SK-N-DZ (cell line): ENCODE measurements around the gene RAD21L1.
A peak's percentile ranks its signal among the peaks of the same experiment; 100 is the strongest.
"Not testable (repeated sequence)": the region's sequence is repeated elsewhere in the genome, so short reads cannot be mapped to it uniquely, and the experiment has no call there.

Experiments
- DNase-seq: peaks from one replicate; pipeline ENCODE4 v3.0.0-alpha.2; 2015; ENCODE audit warnings: low spot score

RAD21L1 gene

DNA sequence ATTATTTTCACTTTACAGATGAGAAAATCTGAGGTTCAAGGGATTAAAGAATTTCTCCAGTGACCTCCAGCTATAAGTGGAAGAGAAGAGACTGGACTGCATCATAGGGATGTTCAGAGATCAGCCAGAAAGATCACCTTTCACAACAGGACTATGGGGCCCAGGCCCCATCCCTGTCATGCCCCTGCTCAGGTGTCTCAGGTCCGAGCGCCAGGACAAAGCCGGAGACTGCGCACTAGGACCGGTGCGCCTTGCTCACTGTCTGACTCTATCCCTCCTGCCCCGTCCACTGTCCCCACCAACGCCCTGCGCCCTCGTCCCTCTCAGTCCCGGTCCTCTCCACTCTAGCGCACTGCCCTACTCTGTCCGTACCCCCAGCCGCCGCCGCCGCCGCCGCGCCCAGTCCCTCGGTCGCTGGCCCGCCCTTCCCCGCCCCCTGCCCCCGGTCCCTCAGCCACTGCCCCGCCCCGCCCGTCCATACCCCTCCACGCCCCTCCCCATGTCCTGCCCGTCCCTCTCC is 521 bp upstream of the RAD21L1 start:
- peak; percentile 61 for DNase-seq

- no peak for DNase-seq
These were observed 3.7 kb downstream of the RAD21L1 start for GRCh38 chr20:1229541-1229940.

GRCh38 chr20:1232286-1233111 is 6.7 kb downstream of the RAD21L1 start:
- DNase-seq, result no peak

DNA sequence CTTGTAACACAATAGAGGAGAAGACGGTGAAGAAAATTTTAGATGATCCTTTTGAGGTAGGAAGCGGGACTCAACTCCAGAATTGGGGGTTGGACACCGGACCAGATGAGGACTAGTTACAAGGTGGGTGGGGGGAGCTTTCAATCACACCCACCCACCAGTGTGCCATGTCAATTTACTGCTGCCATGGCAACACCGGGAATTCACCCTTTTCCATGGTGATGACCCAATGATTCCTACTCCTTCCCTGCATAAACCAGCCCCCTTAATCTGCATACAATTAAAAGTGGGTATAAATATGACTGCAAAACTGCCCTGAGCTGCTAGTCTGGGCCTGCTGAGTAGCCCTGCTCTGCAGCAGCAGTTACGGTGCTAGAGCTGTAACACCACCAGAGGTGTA is 14.7 kb downstream of the RAD21L1 start:
- no peak for DNase-seq

- DNase-seq, result peak; percentile 38
These were observed 15.6 kb downstream of the RAD21L1 start for GRCh38 chr20:1241456-1241855.

DNA sequence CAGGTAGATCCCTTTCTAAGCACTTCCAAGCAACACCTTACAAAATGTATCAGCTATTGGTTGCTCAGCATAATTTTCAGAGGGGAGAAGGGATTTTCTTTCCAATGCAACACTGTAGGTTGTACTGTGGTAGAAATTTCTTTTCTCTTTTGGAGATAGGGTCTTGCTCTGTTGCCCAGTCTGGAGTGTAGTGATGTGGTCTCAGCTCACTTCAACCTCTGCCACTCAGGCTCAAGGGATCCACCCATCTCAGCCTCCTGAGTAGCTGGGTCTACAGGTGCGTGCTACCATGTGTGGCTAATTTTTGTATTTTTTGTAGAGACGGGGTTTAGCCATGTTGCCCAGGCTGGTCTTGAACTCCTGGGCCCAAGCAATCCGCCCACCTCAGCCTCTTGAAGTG is 16.3 kb downstream of the RAD21L1 start:
- DNase-seq, result no peak

DNA sequence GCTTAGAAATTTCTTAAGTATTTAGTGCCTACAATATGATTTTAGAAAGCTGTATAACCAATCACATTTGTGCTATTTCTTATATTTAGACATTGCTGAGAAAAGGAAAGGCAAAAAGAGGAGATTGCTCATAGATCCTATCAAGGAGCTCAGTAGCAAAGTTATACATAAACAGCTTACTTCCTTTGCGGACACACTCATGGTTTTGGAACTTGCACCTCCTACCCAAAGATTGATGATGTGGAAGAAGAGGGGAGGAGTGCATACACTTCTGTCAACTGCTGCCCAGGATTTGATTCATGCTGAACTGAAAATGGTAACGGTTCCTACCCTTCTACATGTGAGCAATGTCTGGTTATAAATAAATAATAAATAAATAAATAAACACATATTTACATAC is 16.7 kb downstream of the RAD21L1 start:
- DNase-seq, result no peak

GRCh38 chr20:1245578-1245977 is 19.7 kb downstream of the RAD21L1 start:
- DNase-seq, result no peak

- peak; percentile 46 for DNase-seq
These were observed 21.8 kb downstream of the RAD21L1 start for GRCh38 chr20:1247689-1248088.

DNA sequence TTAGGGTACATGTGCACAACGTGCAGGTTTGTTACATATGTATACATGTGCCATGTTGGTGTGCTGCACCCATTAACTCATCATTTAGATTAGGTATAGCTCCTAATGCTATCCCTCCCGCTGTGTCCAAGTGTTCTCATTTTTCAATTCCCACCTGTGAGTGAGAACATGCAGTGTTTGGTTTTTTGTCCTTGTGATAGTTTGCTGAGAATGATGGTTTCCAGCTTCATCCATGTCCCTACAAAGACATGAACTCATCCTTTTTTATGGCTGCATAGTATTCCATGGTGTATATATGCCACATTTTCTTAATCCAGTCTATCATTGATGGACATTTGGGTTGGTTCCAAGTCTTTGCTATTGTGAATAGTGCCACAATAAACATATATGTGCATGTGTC is 24.4 kb downstream of the RAD21L1 start:
- not testable (repeated sequence) for DNase-seq

DNA sequence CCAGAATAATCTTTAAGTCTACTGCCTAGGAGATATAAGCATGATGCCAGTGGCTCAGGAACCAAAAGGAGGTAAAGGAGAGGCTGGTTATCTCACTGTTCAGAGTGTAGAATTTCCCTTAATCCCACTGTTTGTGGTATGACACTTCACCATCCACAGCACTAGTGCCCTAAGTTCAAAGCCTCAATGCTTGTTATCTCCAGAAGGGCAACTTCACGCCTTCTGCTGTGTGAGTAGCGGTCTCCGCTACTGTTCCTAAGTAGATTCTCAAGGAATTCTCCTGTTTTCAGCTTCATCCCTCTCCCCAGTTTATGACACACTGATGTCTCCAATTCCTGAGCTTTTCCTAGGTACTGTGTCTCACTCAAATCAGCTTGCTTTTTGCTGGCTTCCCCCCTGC is 26.6 kb downstream of the RAD21L1 start:
- DNase-seq, result no peak

DNA sequence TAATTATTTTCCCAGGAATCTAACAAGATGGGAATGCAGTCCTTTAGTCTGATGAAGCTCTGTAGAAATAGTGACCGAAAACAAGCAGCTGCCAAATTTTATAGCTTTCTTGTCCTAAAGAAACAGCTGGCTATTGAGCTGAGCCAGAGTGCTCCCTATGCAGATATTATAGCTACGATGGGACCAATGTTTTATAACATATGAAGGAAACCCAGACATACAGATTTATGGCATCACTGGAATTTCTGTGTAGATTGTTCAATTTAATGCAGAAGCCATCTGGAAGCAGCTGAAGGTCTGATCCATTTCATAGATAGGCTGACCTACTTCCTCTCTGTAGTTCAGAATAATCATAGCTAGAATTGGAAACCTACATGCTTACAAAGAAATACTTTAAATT is 28.4 kb downstream of the RAD21L1 start:
- peak; percentile 78 for DNase-seq

DNA sequence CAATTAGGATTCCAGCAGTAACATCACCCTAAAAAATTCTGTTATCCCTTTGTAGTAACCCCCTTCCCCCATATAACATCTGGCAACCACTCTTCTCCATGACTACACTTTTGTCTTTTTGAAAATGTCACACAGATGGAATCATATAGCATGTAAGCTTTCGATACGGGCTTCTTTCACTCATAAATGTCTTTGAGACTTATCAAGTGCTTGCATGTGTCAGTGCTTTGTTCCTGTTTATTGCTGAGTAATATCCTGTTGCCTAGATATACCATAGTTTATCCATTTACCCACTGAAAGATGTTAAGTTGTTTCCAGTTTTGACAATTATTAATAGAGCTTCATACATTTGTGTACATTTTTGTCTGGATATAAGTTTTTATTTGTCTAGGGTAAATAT is 29.8 kb downstream of the RAD21L1 start:
- DNase-seq, result no peak

DNA sequence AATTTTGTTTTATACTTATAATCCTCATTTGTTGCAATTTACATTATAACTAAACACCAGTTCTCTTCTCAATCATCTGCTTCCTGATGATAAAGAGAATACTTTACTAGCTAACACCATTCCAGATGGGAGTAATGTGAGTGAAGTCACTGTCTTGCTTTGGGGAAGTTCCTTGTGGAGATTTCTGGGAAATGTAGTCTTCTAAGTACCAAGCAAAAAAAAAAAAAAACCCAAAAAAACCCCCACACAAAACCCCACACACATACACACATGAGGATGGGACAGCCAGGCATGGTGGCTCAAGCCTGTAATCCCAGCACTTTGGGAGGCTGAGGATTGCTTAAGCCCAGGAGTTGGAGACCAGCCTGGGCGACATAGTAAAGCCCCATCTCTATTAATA is 38.0 kb downstream of the RAD21L1 start:
- no peak for DNase-seq

- no peak for DNase-seq
These were observed 38.9 kb downstream of the RAD21L1 start for GRCh38 chr20:1264727-1265126.

- DNase-seq, result no peak
These were observed 39.5 kb downstream of the RAD21L1 start for GRCh38 chr20:1265226-1265915.

GRCh38 chr20:1265916-1266166 is 40.0 kb downstream of the RAD21L1 start:
- no peak for DNase-seq

DNA sequence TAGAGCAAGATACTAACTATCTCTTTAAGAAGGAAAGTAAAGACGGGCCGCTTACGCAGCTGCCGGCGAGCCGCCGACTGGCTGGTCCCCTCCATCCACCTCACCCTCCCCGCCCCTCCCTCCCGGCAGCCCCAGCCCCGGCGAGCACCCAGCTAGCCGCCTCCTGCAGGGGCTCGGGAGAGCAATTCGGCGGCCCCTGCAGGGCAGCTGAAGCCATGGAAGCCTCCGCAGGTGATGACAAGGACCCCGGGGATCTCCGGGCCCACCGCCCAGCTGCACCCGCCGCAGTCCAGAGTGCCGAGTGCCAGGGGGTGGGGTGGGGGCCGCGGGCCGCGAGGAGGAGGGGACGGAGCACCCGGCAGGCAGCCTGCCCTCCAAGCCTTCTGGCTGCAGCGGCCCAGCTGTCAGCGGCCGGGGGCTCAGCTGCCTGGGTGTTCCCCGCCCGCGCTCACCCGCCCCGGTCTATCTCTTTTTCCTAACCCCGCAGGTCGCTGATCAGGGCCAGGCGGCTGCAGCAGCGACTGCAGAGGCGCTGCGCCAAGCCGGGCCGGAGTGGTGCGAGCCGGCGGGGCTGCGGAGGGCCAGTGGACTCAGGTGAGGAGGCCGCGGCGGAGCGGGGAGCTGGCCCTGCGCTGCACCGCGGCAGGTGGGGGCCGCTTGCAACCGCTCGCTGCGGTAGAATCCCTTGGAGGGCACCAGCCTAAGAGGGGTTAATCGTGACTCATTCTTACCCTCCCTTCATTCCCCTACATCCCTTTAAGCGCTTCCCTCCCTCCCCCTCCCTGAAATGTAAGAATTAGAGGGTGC is 40.5 kb downstream of the RAD21L1 start, which contains the start of gene SNPH:
TSS of gene SNPH (plus strand) at position 128 of the 807 bp plus-strand sequence. CDS start 29,946 bp downstream, outside the sequence.
- peak; percentile 75 for DNase-seq

DNA sequence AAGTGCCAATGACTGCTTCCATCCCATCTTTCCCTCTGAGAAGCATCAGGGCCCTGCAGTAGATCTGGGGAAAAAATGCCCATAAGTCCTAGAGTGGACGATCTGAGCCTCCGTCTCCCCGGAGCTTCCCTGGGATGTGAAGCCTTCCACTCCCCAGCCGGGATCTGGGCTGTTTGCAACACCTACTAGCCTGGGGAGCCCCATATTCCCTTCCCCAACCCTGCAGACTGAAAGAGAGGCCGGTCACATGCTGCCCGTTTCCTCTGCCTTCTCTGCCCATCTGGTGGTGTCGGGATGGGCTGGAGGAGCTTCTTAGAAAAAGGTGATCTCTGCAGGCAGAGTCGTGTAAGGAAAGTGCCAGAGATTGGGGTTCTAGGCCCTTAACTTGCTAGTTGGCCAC is 41.3 kb downstream of the RAD21L1 start:
- no peak for DNase-seq

DNA sequence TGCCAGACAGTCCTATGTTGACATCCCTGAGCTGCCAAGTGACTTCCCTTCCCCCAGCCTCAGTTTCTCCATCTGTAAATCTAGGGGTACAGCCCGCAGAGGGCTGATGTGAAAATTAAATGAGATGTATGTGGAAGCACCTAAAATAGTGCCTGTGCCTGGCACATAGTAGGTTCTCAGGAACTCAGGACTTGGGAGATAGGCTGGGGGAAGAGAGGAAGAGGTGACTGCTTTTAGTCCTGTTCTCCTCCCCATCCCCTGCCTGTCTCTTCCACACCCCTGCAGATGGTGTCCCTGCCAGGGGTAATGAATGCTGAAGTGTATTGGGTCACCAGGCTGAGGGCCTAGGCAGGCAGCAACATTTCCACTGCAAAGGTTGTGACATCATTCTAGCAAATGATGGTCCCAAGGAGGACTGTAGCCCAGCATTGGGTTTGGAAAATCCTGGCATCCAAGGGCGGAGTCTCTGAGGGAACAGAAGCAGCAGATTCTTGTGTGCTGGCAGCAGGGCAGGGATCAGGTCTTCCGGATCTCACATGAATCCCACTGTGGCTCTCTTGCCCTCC is 42.0 kb downstream of the RAD21L1 start:
- DNase-seq, result no peak

DNA sequence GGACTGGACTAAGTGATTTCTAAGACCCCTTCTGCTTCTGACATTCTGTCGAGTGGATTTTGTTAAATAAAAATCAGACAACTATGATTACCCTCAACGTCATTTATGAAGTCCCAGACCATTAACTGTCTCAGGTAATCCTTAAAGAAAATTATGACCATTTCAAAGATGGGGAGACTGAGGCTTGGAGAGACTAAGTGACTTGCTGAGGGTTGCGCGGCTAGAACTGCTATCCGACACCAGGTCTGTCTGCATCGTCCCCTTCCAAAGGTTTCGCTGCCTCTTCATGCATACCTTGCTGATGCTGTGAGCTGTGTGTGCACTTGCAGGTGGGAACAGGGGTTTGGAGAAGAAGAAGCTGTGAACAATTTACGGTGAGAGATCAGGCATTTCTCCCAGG is 43.4 kb downstream of the RAD21L1 start:
- DNase-seq, result no peak

- no peak for DNase-seq
These were observed 44.0 kb downstream of the RAD21L1 start for GRCh38 chr20:1269850-1270249.
